HepG2 (cell line): Measurements from ENCODE around the gene COL9A3. TPM values are rescaled to one million over a fixed set of nuclear protein-coding genes. Genes with fewer than 3 reads are reported as not detected.

Experiments
- ATAC-seq: fragments of 200-7000 bp; cut with Tn5 transposase; 3 replicates; pipeline ENCODE4 v1.9.1; 2020; ENCODE audit warnings: mild to moderate bottlenecking, moderate library complexity
- BruUV-seq: library from RNA; stranded (reverse); fragments of 400-500 nt; replicated peaks from 2 replicates; lab custom pipeline; 2021; lab: Mats Ljungman, UMichigan
- CTCF ChIA-PET: fragments of 300-600 bp; formaldehyde crosslinking; extraction: SDS; loops from one replicate; lab custom pipeline; 2021; ENCODE audit warnings: low total read pairs, inconsistent platforms, low intra/inter-chr PET ratio; lab: Yijun Ruan, JAX
- POLR2A ChIA-PET: fragments of 350-600 bp; sonication (Branson Sonifier 250); formaldehyde crosslinking; loops from one replicate; lab custom pipeline; 2020; ENCODE audit warnings: antibody characterized with exemption, inconsistent platforms; lab: Yijun Ruan, JAX
- DNase-seq: peaks from one replicate; pipeline ENCODE4 v3.0.0-alpha.2; 2015; ENCODE audit warnings: low spot score
- FAIRE-seq: peaks from 3 replicates; lab custom pipeline; 2011; peaks lifted over from hg19 to GRCh38; lab: Jason Lieb, UNC
- H2AFZ ChIP-seq: one replicate; pipeline ENCODE4 v1.6.1; 2011; ENCODE audit warnings: low read length, inconsistent platforms
- H3K27ac ChIP-seq: fragments of 300-600 bp; 3 replicates; pipeline ENCODE4 v1.8.0; 2011; ENCODE audit warnings: mixed run types, mild to moderate bottlenecking, mixed read lengths, low read length, inconsistent platforms; ENCODE audit not compliant: insufficient read depth; ENCODE audit errors: extremely low read length
- H3K27me3 ChIP-seq, 2 experiments: fragments of 200-600 bp in 1 of 2; 2 replicates in 1 of 2; 3 replicates in 1 of 2; pipeline versions ENCODE4 v1.6.0 to v1.8.0; 2011; ENCODE audit warnings: low read length in 2 of 2, mild to moderate bottlenecking in 2 of 2, moderate library complexity in 2 of 2, inconsistent platforms in 1 of 2; ENCODE audit not compliant: insufficient read depth in 2 of 2, control insufficient read depth in 1 of 2
- H3K36me3 ChIP-seq, 2 experiments: fragments of 200-600 bp in 1 of 2; replicated peaks in 1 of 2; 2 replicates in 1 of 2; 3 replicates in 1 of 2; pipeline versions ENCODE4 v1.5.1 to v1.8.0; 2011; ENCODE audit warnings: low read length in 2 of 2, inconsistent platforms in 1 of 2; ENCODE audit not compliant: insufficient read depth in 2 of 2, control insufficient read depth in 1 of 2
- H3K4me1 ChIP-seq: 2 replicates; pipeline ENCODE4 v1.5.1; 2012; ENCODE audit warnings: low read length, inconsistent platforms; ENCODE audit not compliant: insufficient read depth
- H3K4me2 ChIP-seq: 2 replicates; pipeline ENCODE4 v1.6.0; 2011; ENCODE audit warnings: low read depth, low read length, inconsistent platforms
- H3K4me3 ChIP-seq, 3 experiments: fragments of 200-600 bp in 1 of 3; sonication (generic), shearing (Covaris generic) in 1 of 3; replicated peaks in 1 of 3; 2 replicates each; pipeline ENCODE4 v1.5.1; 2011 to 2016; ENCODE audit warnings: low read length in 3 of 3, inconsistent platforms in 2 of 3, low read depth in 2 of 3, mild to moderate bottlenecking in 2 of 3, control low read depth in 1 of 3, mixed read lengths in 1 of 3; ENCODE audit not compliant: insufficient read depth in 1 of 3
- H3K79me2 ChIP-seq: one replicate; pipeline ENCODE4 v1.6.1; 2011; ENCODE audit warnings: low read length, inconsistent platforms; ENCODE audit not compliant: insufficient read depth
- H3K9ac ChIP-seq: 2 replicates; pipeline ENCODE4 v1.6.0; 2011; ENCODE audit warnings: mild to moderate bottlenecking, low read depth, low read length, inconsistent platforms; ENCODE audit not compliant: insufficient read depth
- H3K9me3 ChIP-seq: 2 replicates; pipeline ENCODE4 v1.5.1; 2012; ENCODE audit warnings: mild to moderate bottlenecking, low read length
- H4K20me1 ChIP-seq: 2 replicates; pipeline ENCODE4 v1.6.0; 2011; ENCODE audit warnings: inconsistent platforms, mild to moderate bottlenecking, low read length, moderate library complexity; ENCODE audit not compliant: insufficient read depth
- HOXA5 ChIP-seq: sonication (generic); formaldehyde crosslinking; IDR thresholded peaks from 2 replicates; pipeline ENCODE4 v1.4.0; 2020; ENCODE audit warnings: missing genetic modification reagents
- NFE2 ChIP-seq: sonication (generic); formaldehyde crosslinking; IDR thresholded peaks from 2 replicates; pipeline ENCODE4 v1.4.0; 2020; ENCODE audit warnings: missing genetic modification reagents
- RARA ChIP-seq: IDR thresholded peaks from 2 replicates; pipeline ENCODE4 v1.6.1; 2016; ENCODE audit warnings: missing genetic modification reagents, missing compliant biosample characterization
- SAP130 ChIP-seq: IDR thresholded peaks from 2 replicates; pipeline ENCODE4 v1.6.1; 2016; ENCODE audit warnings: low read depth
- SIN3A ChIP-seq: IDR thresholded peaks from 2 replicates; pipeline ENCODE4 v1.6.1; 2011; ENCODE audit warnings: low read depth, mild to moderate bottlenecking, control low read depth, low read length, borderline replicate concordance
- SOX5 ChIP-seq: IDR thresholded peaks from 2 replicates; pipeline ENCODE4 v1.6.1; 2016; ENCODE audit warnings: borderline replicate concordance
- SP4 ChIP-seq: sonication (generic); formaldehyde crosslinking; IDR thresholded peaks from 2 replicates; pipeline ENCODE4 v1.8.1; 2023; ENCODE audit warnings: mild to moderate bottlenecking, missing genetic modification reagents
- TCF7L2 ChIP-seq: IDR thresholded peaks from 2 replicates; pipeline ENCODE4 v1.6.1; 2011; ENCODE audit warnings: mild to moderate bottlenecking, low read depth, low read length, moderate library complexity
- ZC3H13 ChIP-seq: sonication (generic); formaldehyde crosslinking; IDR thresholded peaks from 2 replicates; pipeline ENCODE4 v1.8.1; 2023; ENCODE audit warnings: mild to moderate bottlenecking, missing genetic modification reagents, moderate library complexity
- ZC3H4 ChIP-seq: sonication (generic); formaldehyde crosslinking; IDR thresholded peaks from 2 replicates; pipeline ENCODE4 v1.4.0; 2020; ENCODE audit warnings: missing genetic modification reagents, borderline replicate concordance
- ZNF24 ChIP-seq: fragments of 450-650 bp; IDR thresholded peaks from 2 replicates; pipeline ENCODE4 v1.6.1; 2017; ENCODE audit warnings: antibody characterized with exemption, mild to moderate bottlenecking
- ZNF83 ChIP-seq: sonication (generic); formaldehyde crosslinking; IDR thresholded peaks from 2 replicates; pipeline ENCODE4 v1.4.0; 2020; ENCODE audit warnings: missing genetic modification reagents, mild to moderate bottlenecking, borderline replicate concordance
- WGBS: methylation state at CpG from one replicate; pipeline ENCODE4 v1.1.6; 2017; ENCODE audit warnings: low lambda C conversion rate; 5-methylcytosine and 5-hydroxymethylcytosine counted together
- in situ Hi-C: cut with HindIII; loops from 2 replicates; pipeline ENCODE4 v1.10.0; 2017; ENCODE audit warnings: low pct_unique_long_range_greater_than_20kb; ENCODE audit not compliant: extremely low pct_ligation_motif_present
- intact Hi-C: fragments of 100-400 bp; cut with micrococcal nuclease; formaldehyde crosslinking; loops from one replicate; pipeline ENCODE4 v1.10.0; 2022; ENCODE audit not compliant: unreplicated experiment
- polyA plus RNA-seq, 8 experiments: library from polyadenylated mRNA; depleted of rRNA in 3 of 8; stranded (reverse) in 7 of 8; unstranded in 1 of 8; fragments of >200 nt; fragmentation: Illumina TruSeq in 4 of 8; extraction: Trizol in 4 of 8; gene quantifications; 2 replicates each; pipeline versions ENCODE4 v1.2.1 to v1.2.3, GENCODE V29; 2011 to 2016; ENCODE audit warnings: low read depth in 4 of 8, missing spikeins in 1 of 8, mixed read lengths in 1 of 8; ENCODE audit not compliant: insufficient read depth in 1 of 8
- total RNA-seq, 5 experiments: library from RNA; depleted of rRNA; stranded (reverse); fragments of >200 nt; fragmentation: Illumina TruSeq; extraction: Trizol; gene quantifications; 2 replicates each; pipeline ENCODE4 v1.2.3, GENCODE V29; 2016; ENCODE audit warnings: low read depth in 1 of 5
- TF ChIP-seq, protein P1 (sequence below): sonication (generic); formaldehyde crosslinking; IDR thresholded peaks from 2 replicates; pipeline ENCODE4 v1.4.0; 2020; ENCODE audit warnings: missing genetic modification reagents
- TF ChIP-seq, protein P2 (sequence below): fragments of 450-650 bp; IDR thresholded peaks from 2 replicates; pipeline ENCODE4 v1.6.1; 2017; ENCODE audit warnings: mild to moderate bottlenecking
- TF ChIP-seq, protein P3 (sequence below): sonication (generic); formaldehyde crosslinking; IDR thresholded peaks from 2 replicates; pipeline ENCODE4 v1.4.0; 2020; ENCODE audit warnings: missing genetic modification reagents

COL9A3 gene
- total and polyA plus RNA-seq, 2 of the 13 experiments (the other 11 are each of a cell fraction or from before 2014, with no cell fraction given), result 155 to 204 TPM

DNA sequence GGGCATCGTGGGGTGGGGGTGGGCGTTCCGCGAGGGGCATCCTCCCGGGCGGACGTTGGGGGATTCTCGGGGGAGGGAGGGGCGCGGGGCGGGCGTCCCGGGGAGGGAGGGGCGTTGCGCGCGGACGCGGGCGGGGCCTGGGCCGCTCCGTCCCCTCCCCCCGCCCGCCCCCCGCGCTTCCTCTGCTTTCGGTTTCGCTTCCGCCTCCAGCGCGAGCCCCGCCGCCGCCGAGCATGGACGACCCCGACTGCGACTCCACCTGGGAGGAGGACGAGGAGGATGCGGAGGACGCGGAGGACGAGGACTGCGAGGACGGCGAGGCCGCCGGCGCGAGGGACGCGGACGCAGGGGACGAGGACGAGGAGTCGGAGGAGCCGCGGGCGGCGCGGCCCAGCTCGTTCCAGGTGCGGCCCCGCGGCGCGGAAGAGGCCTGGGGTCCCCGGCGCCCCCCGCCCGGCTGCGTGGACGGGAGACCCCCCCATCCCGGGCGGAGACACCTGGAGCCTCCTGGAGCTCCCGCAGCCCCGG lies 12.2 kb upstream of the COL9A3 start, which contains the start of gene OGFR:
OGFR (plus strand) TSS at position 209 of the 528 bp plus-strand sequence; CDS start at position 234, 25 bp downstream.
- H4K20me1 ChIP-seq, result peaks cover 15% of the 10 kb centered on the region; the same call in 1 of the 2 replicates
- no peak for ATAC-seq
- peaks cover 48% of the 10 kb centered on the region for H3K4me1 ChIP-seq
- H2AFZ ChIP-seq, result no peak within 1 kb of the TSS
- peak within 1 kb of the TSS; percentile 89 for H3K27ac ChIP-seq
- ChIA-PET CTCF (no interaction called here), POLR2A (interaction anchor here (1.0 to 6.6 kb wide), 7 partner anchors 10 to 181 kb away, joined by 4 to 110 read pairs (median 13); partner anchors contain the start of genes COL9A3 and MRGBP)
- H3K4me2 ChIP-seq, result peak within 1 kb of the TSS; percentile 89
- intact Hi-C loops (loop anchor here (5.0 kb wide), 1 partner anchor 182 kb away; no protein-coding TSS in a partner anchor), in situ Hi-C loops (no loop called here)
- DNase-seq, result no peak
- FAIRE-seq, result no peak
- peak within 1 kb of the TSS; percentile 88 for H3K9ac ChIP-seq
- no peaks in the 10 kb centered on the region for H3K27me3 ChIP-seq
- BruUV-seq, result no TSS peak
- under 1% methylated on average over 51 of the region's 77 CpGs for WGBS
- H3K79me2 ChIP-seq, result peaks cover 24% of the 10 kb centered on the region
- peaks cover 35 to 44% of the 10 kb centered on the region in 2 experiments for H3K36me3 ChIP-seq
- peak within 1 kb of the TSS; percentile 82 to 100 (median 96) for H3K4me3 ChIP-seq
- H3K9me3 ChIP-seq, result no peaks in the 10 kb centered on the region
- TF ChIP-seq SP4 (no peak; the same call in 1 of the 2 replicates), ZC3H13 (CRISPR knock-in tag) (peak; percentile 77; the same call in 1 of the 2 replicates), NFE2 (no peak), TCF7L2 (no peak), RARA (CRISPR knock-in tag) (0 out of 2 replicates have a peak, but pooled peaks have one; percentile 16), ZNF83 (CRISPR knock-in tag) (no peak), ZNF24 (no peak), SIN3A (0 out of 2 replicates have a peak, but pooled peaks have one; percentile 7), HOXA5 (CRISPR knock-in tag) (0 out of 2 replicates have a peak, but pooled peaks have one; percentile 57), SOX5 (CRISPR knock-in tag) (no peak), SAP130 (CRISPR knock-in tag) (peak; percentile 84), ZC3H4 (CRISPR knock-in tag) (no peak; the same call in 1 of the 2 replicates)
- TF ChIP-seq, protein P1, sequence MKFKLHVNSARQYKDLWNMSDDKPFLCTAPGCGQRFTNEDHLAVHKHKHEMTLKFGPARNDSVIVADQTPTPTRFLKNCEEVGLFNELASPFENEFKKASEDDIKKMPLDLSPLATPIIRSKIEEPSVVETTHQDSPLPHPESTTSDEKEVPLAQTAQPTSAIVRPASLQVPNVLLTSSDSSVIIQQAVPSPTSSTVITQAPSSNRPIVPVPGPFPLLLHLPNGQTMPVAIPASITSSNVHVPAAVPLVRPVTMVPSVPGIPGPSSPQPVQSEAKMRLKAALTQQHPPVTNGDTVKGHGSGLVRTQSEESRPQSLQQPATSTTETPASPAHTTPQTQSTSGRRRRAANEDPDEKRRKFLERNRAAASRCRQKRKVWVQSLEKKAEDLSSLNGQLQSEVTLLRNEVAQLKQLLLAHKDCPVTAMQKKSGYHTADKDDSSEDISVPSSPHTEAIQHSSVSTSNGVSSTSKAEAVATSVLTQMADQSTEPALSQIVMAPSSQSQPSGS, result no peak
- TF ChIP-seq, protein P2, sequence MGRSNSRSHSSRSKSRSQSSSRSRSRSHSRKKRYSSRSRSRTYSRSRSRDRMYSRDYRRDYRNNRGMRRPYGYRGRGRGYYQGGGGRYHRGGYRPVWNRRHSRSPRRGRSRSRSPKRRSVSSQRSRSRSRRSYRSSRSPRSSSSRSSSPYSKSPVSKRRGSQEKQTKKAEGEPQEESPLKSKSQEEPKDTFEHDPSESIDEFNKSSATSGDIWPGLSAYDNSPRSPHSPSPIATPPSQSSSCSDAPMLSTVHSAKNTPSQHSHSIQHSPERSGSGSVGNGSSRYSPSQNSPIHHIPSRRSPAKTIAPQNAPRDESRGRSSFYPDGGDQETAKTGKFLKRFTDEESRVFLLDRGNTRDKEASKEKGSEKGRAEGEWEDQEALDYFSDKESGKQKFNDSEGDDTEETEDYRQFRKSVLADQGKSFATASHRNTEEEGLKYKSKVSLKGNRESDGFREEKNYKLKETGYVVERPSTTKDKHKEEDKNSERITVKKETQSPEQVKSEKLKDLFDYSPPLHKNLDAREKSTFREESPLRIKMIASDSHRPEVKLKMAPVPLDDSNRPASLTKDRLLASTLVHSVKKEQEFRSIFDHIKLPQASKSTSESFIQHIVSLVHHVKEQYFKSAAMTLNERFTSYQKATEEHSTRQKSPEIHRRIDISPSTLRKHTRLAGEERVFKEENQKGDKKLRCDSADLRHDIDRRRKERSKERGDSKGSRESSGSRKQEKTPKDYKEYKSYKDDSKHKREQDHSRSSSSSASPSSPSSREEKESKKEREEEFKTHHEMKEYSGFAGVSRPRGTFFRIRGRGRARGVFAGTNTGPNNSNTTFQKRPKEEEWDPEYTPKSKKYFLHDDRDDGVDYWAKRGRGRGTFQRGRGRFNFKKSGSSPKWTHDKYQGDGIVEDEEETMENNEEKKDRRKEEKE, result no peak
- TF ChIP-seq, protein P3, sequence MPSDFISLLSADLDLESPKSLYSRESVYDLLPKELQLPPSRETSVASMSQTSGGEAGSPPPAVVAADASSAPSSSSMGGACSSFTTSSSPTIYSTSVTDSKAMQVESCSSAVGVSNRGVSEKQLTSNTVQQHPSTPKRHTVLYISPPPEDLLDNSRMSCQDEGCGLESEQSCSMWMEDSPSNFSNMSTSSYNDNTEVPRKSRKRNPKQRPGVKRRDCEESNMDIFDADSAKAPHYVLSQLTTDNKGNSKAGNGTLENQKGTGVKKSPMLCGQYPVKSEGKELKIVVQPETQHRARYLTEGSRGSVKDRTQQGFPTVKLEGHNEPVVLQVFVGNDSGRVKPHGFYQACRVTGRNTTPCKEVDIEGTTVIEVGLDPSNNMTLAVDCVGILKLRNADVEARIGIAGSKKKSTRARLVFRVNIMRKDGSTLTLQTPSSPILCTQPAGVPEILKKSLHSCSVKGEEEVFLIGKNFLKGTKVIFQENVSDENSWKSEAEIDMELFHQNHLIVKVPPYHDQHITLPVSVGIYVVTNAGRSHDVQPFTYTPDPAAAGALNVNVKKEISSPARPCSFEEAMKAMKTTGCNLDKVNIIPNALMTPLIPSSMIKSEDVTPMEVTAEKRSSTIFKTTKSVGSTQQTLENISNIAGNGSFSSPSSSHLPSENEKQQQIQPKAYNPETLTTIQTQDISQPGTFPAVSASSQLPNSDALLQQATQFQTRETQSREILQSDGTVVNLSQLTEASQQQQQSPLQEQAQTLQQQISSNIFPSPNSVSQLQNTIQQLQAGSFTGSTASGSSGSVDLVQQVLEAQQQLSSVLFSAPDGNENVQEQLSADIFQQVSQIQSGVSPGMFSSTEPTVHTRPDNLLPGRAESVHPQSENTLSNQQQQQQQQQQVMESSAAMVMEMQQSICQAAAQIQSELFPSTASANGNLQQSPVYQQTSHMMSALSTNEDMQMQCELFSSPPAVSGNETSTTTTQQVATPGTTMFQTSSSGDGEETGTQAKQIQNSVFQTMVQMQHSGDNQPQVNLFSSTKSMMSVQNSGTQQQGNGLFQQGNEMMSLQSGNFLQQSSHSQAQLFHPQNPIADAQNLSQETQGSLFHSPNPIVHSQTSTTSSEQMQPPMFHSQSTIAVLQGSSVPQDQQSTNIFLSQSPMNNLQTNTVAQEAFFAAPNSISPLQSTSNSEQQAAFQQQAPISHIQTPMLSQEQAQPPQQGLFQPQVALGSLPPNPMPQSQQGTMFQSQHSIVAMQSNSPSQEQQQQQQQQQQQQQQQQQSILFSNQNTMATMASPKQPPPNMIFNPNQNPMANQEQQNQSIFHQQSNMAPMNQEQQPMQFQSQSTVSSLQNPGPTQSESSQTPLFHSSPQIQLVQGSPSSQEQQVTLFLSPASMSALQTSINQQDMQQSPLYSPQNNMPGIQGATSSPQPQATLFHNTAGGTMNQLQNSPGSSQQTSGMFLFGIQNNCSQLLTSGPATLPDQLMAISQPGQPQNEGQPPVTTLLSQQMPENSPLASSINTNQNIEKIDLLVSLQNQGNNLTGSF (CRISPR knock-in tag), result peak; percentile 71; the same call in 1 of the 2 replicates
